NCI-H460 (cell line): ENCODE results near the gene DCAF12L2. TPM values are rescaled to one million over a fixed set of nuclear protein-coding genes. Genes with fewer than 3 reads are reported as not detected.
"Not testable (repeated sequence)": the region's sequence is repeated elsewhere in the genome, so short reads cannot be mapped to it uniquely, and the experiment has no call there.

Experiments used
- DNase-seq: peaks from one replicate; pipeline ENCODE4 v3.0.0-alpha.2; 2016; ENCODE audit warnings: low read depth; ENCODE audit errors: extremely low read depth
- polyA plus RNA-seq: library from polyadenylated mRNA; depleted of rRNA; stranded (reverse); fragments of >200 nt; gene quantifications from 2 replicates; pipeline ENCODE4 v1.2.3, GENCODE V29; 2014; cell fraction: nucleus; rRNA removed
- total RNA-seq: library from RNA; depleted of rRNA; stranded (reverse); fragments of >200 nt; shearing (Covaris generic); gene quantifications from 2 replicates; pipeline ENCODE4 v1.2.3, GENCODE V29; 2014; rRNA removed

DCAF12L2 gene
- total RNA-seq, result 1.2 and 1.3 TPM in 2 replicates
- polyA plus RNA-seq, result 2.0 and 2.2 TPM in 2 replicates

- DNase-seq, result no peak
These were observed at the start of gene DCAF12L2 for GRCh38 chrX:126165721-126166461. TSS of gene DCAF12L2 (minus strand) at chrX:126166289. CDS start at chrX:126165924, 365 bp downstream.

GRCh38 chrX:126190888-126191287, 24.8 kb upstream of the DCAF12L2 start:
- DNase-seq, result not testable (repeated sequence)

- DNase-seq, result no peak
These were observed 11.2 kb upstream of the DCAF12L2 start for GRCh38 chrX:126177133-126177840.

- no peak for DNase-seq
These were observed 4.6 kb upstream of the DCAF12L2 start for GRCh38 chrX:126170720-126171119.

- DNase-seq, result no peak
These were observed 1.5 kb upstream of the DCAF12L2 start for GRCh38 chrX:126167560-126167959.

- no peak for DNase-seq
These were observed 728 bp downstream of the DCAF12L2 start for GRCh38 chrX:126165401-126165720.

GRCh38 chrX:126164689-126165400, 1.2 kb downstream of the DCAF12L2 start:
- DNase-seq, result no peak

- DNase-seq, result no peak
These were observed 1.9 kb downstream of the DCAF12L2 start for GRCh38 chrX:126164226-126164625.

- DNase-seq, result no peak
These were observed 25.1 kb downstream of the DCAF12L2 start for GRCh38 chrX:126141014-126141413.

GRCh38 chrX:126137899-126138298, 28.2 kb downstream of the DCAF12L2 start:
- no peak for DNase-seq

- DNase-seq, result no peak
These were observed 41.4 kb downstream of the DCAF12L2 start for GRCh38 chrX:126124721-126125120.
